ENCODE data around the gene SHF. TPM values are rescaled to one million over a fixed set of nuclear protein-coding genes. Genes with fewer than 3 reads are reported as not detected.

Gene SHF
- total RNA-seq, 1 experiment from 2014 or later: 0.44 TPM

GRCh38 chr15:45198337-45199135, 10.8 kb upstream of the SHF start:
- TF ChIP-seq CTCF (IDR thresholded peaks at IDR 0.05; ENCODE audit: unreplicated experiment): peak; percentile 79
- ChIA-PET CTCF (interaction anchor here (0.6 to 9.9 kb wide), 17 partner anchors 10 to 767 kb away, joined by 3 to 94 read pairs (median 3); partner anchors contain the start of gene SLC28A2), POLR2A (interaction anchor here (0.6 to 6.5 kb wide), 19 partner anchors 12 to 389 kb away, joined by 3 to 113 read pairs (median 4); partner anchors contain the start of gene BLOC1S6)
- BruUV-seq (replicated peaks): no TSS peak
- Mint-ChIP-seq H3K4me3 (ENCODE audit: unreplicated experiment) (no peak overlapping the region), H3K36me3 (ENCODE audit: insufficient read depth, unreplicated experiment) (peaks cover 13% of the 10 kb centered on the region), H3K27me3 (ENCODE audit: insufficient read depth, unreplicated experiment) (no peaks in the 10 kb centered on the region), H3K27ac (ENCODE audit: low read depth, unreplicated experiment) (no peak overlapping the region), H3K9me3 (ENCODE audit: unreplicated experiment) (no peaks in the 10 kb centered on the region), H3K4me1 (ENCODE audit: insufficient read depth, unreplicated experiment) (peaks cover 8% of the 10 kb centered on the region)
- peak; percentile 98 for DNase-seq (ENCODE audit: unreplicated experiment)
- intact Hi-C loops (cut with micrococcal nuclease): loop anchor here (1.0 kb wide), 1 partner anchor 31 kb away; no protein-coding TSS in a partner anchor

- ChIA-PET CTCF (interaction anchor here (0.7 to 2.3 kb wide), 10 partner anchors 11 to 225 kb away, joined by 3 to 20 read pairs (median 4); a partner anchor contains a TSS), POLR2A (interaction anchor here (0.7 to 6.5 kb wide), 10 partner anchors 11 to 390 kb away, joined by 3 to 113 read pairs (median 4); partner anchors contain the start of gene BLOC1S6)
- no peaks in the 10 kb centered on the region for H3K27me3 Mint-ChIP-seq (ENCODE audit: insufficient read depth, unreplicated experiment)
- peaks cover 8% of the 10 kb centered on the region for H3K4me1 Mint-ChIP-seq (ENCODE audit: insufficient read depth, unreplicated experiment)
- intact Hi-C loops (cut with micrococcal nuclease): no loop called here
- no peaks in the 10 kb centered on the region for H3K9me3 Mint-ChIP-seq (ENCODE audit: unreplicated experiment)
- BruUV-seq (replicated peaks): no TSS peak
- H3K27ac Mint-ChIP-seq (ENCODE audit: low read depth, unreplicated experiment): no peak overlapping the region
- DNase-seq (ENCODE audit: unreplicated experiment): peak; percentile 14
- peaks cover 13% of the 10 kb centered on the region for H3K36me3 Mint-ChIP-seq (ENCODE audit: insufficient read depth, unreplicated experiment)
- H3K4me3 Mint-ChIP-seq (ENCODE audit: unreplicated experiment): no peak overlapping the region
- no peak for TF ChIP-seq CTCF (IDR thresholded peaks at IDR 0.05; ENCODE audit: unreplicated experiment)
These were observed 9.7 kb upstream of the SHF start for GRCh38 chr15:45197512-45197911.

GRCh38 chr15:45187578-45187893, 230 bp downstream of the SHF start:
- BruUV-seq (replicated peaks): no TSS peak
- no peak for DNase-seq (ENCODE audit: unreplicated experiment)
- intact Hi-C loops (cut with micrococcal nuclease): no loop called here
- H3K9me3 Mint-ChIP-seq (ENCODE audit: unreplicated experiment): no peaks in the 10 kb centered on the region
- peaks cover 6% of the 10 kb centered on the region for H3K36me3 Mint-ChIP-seq (ENCODE audit: insufficient read depth, unreplicated experiment)
- H3K27ac Mint-ChIP-seq (ENCODE audit: low read depth, unreplicated experiment): no peak overlapping the region
- ChIA-PET CTCF (interaction anchor here (0.6 kb wide), 1 partner anchor 17 kb away, joined by 3 read pairs; no protein-coding TSS in a partner anchor), POLR2A (interaction anchor here (1.2 kb wide), 1 partner anchor 13 kb away, joined by 7 read pairs; no protein-coding TSS in a partner anchor)
- H3K27me3 Mint-ChIP-seq (ENCODE audit: insufficient read depth, unreplicated experiment): no peaks in the 10 kb centered on the region
- H3K4me1 Mint-ChIP-seq (ENCODE audit: insufficient read depth, unreplicated experiment): peaks cover 19% of the 10 kb centered on the region
- TF ChIP-seq CTCF (IDR thresholded peaks at IDR 0.05; ENCODE audit: unreplicated experiment): no peak
- H3K4me3 Mint-ChIP-seq (ENCODE audit: unreplicated experiment): peak overlapping the region; percentile 64

GRCh38 chr15:45186771-45187577, 792 bp downstream of the SHF start:
- DNase-seq (ENCODE audit: unreplicated experiment): no peak
- H3K27ac Mint-ChIP-seq (ENCODE audit: low read depth, unreplicated experiment): peak overlapping the region; percentile 54
- intact Hi-C loops (cut with micrococcal nuclease): no loop called here
- ChIA-PET CTCF (interaction anchor here (0.7 to 2.6 kb wide), 6 partner anchors 9 to 70 kb away, joined by 3 to 13 read pairs (median 3); no protein-coding TSS in a partner anchor), POLR2A (interaction anchor here (0.9 kb wide), 1 partner anchor 11 kb away, joined by 3 read pairs; no protein-coding TSS in a partner anchor)
- peak overlapping the region; percentile 76 for H3K4me3 Mint-ChIP-seq (ENCODE audit: unreplicated experiment)
- H3K4me1 Mint-ChIP-seq (ENCODE audit: insufficient read depth, unreplicated experiment): peaks cover 19% of the 10 kb centered on the region
- TF ChIP-seq CTCF (IDR thresholded peaks at IDR 0.05; ENCODE audit: unreplicated experiment): no peak
- H3K27me3 Mint-ChIP-seq (ENCODE audit: insufficient read depth, unreplicated experiment): no peaks in the 10 kb centered on the region
- BruUV-seq (replicated peaks): no TSS peak
- peaks cover 6% of the 10 kb centered on the region for H3K36me3 Mint-ChIP-seq (ENCODE audit: insufficient read depth, unreplicated experiment)
- H3K9me3 Mint-ChIP-seq (ENCODE audit: unreplicated experiment): no peaks in the 10 kb centered on the region

Measured in MCF 10A (cell line).